Osteocyte (in vitro differentiated cells): ENCODE results near the gene ACADS. TPM values are rescaled to one million over a fixed set of nuclear protein-coding genes. Genes with fewer than 3 reads are reported as not detected.

ENCODE experiments used
- DNase-seq: peaks from one replicate; pipeline ENCODE4 v3.0.0; 2021; ENCODE audit warnings: mixed read lengths; ENCODE audit not compliant: unreplicated experiment; ENCODE audit errors: extremely low spot score
- H3K27ac Mint-ChIP-seq: one replicate; pipeline ENCODE4 v1.8.0; 2021; ENCODE audit warnings: mild to moderate bottlenecking, mixed read lengths; ENCODE audit not compliant: unreplicated experiment
- H3K27me3 Mint-ChIP-seq: one replicate; pipeline ENCODE4 v1.8.0; 2021; ENCODE audit warnings: mixed read lengths; ENCODE audit not compliant: unreplicated experiment
- H3K36me3 Mint-ChIP-seq: one replicate; pipeline ENCODE4 v1.8.0; 2021; ENCODE audit warnings: mixed read lengths; ENCODE audit not compliant: unreplicated experiment
- H3K4me1 Mint-ChIP-seq: one replicate; pipeline ENCODE4 v1.8.0; 2021; ENCODE audit warnings: mixed read lengths; ENCODE audit not compliant: unreplicated experiment
- H3K4me3 Mint-ChIP-seq: one replicate; pipeline ENCODE4 v1.8.0; 2021; ENCODE audit warnings: mild to moderate bottlenecking, moderate library complexity, mixed read lengths; ENCODE audit not compliant: unreplicated experiment
- H3K9me3 Mint-ChIP-seq: one replicate; pipeline ENCODE4 v1.8.0; 2021; ENCODE audit warnings: mixed read lengths; ENCODE audit not compliant: unreplicated experiment
- total RNA-seq: library from RNA; stranded (reverse); gene quantifications from 2 replicates; pipeline ENCODE4 v1.2.1, GENCODE V29; 2021
- TF ChIP-seq, protein P1 (sequence below): fragments of 200-600 bp; sonication (generic); IDR thresholded peaks from 2 replicates; pipeline ENCODE4 v1.5.0; 2021; ENCODE audit warnings: antibody characterized with exemption, mild to moderate bottlenecking, moderate library complexity

Gene ACADS
- total RNA-seq, 1 donor from 2014 or later, result 4.9 TPM

GRCh38 chr12:120735181-120735580 is 9.6 kb downstream of the ACADS start:
- Mint-ChIP-seq H3K9me3 (no peaks in the 10 kb centered on the region), H3K4me1 (no peaks in the 10 kb centered on the region), H3K36me3 (peaks cover 2% of the 10 kb centered on the region), H3K4me3 (no peak overlapping the region), H3K27ac (no peak overlapping the region), H3K27me3 (no peaks in the 10 kb centered on the region)
- no peak for DNase-seq
- TF ChIP-seq, protein P1, sequence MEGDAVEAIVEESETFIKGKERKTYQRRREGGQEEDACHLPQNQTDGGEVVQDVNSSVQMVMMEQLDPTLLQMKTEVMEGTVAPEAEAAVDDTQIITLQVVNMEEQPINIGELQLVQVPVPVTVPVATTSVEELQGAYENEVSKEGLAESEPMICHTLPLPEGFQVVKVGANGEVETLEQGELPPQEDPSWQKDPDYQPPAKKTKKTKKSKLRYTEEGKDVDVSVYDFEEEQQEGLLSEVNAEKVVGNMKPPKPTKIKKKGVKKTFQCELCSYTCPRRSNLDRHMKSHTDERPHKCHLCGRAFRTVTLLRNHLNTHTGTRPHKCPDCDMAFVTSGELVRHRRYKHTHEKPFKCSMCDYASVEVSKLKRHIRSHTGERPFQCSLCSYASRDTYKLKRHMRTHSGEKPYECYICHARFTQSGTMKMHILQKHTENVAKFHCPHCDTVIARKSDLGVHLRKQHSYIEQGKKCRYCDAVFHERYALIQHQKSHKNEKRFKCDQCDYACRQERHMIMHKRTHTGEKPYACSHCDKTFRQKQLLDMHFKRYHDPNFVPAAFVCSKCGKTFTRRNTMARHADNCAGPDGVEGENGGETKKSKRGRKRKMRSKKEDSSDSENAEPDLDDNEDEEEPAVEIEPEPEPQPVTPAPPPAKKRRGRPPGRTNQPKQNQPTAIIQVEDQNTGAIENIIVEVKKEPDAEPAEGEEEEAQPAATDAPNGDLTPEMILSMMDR, result no peak

- no peak overlapping the region for H3K27ac Mint-ChIP-seq
Measured at GRCh38 chr12:120736404-120737331, 11.0 kb downstream of the ACADS start.

GRCh38 chr12:120737557-120738251 is 12.1 kb downstream of the ACADS start:
- TF ChIP-seq, protein P1, result peak; percentile 43
- Mint-ChIP-seq H3K9me3 (no peaks in the 10 kb centered on the region), H3K4me3 (no peak overlapping the region), H3K27ac (no peak overlapping the region), H3K27me3 (no peaks in the 10 kb centered on the region), H3K4me1 (no peaks in the 10 kb centered on the region), H3K36me3 (no peaks in the 10 kb centered on the region)
- no peak for DNase-seq

More at GRCh38 chr12:120736404-120737331, 11.0 kb downstream of the ACADS start:
- Mint-ChIP-seq H3K4me3 (no peak overlapping the region), H3K9me3 (no peaks in the 10 kb centered on the region), H3K4me1 (no peaks in the 10 kb centered on the region), H3K27me3 (no peaks in the 10 kb centered on the region), H3K36me3 (no peaks in the 10 kb centered on the region)
- DNase-seq, result no peak
- TF ChIP-seq, protein P1, result no peak

- Mint-ChIP-seq H3K27me3 (no peaks in the 10 kb centered on the region), H3K4me1 (no peaks in the 10 kb centered on the region), H3K27ac (no peak overlapping the region), H3K4me3 (no peak overlapping the region), H3K36me3 (no peaks in the 10 kb centered on the region), H3K9me3 (no peaks in the 10 kb centered on the region)
- TF ChIP-seq, protein P1, result no peak
- no peak for DNase-seq
Measured at GRCh38 chr12:120738252-120739030, 12.8 kb downstream of the ACADS start.
